NCI-H2029 (cell line): ENCODE measurements around the gene CBL.
A peak's percentile ranks its signal among the peaks of the same experiment; 100 is the strongest.

Source experiments
- DNase-seq: peaks from one replicate; lab custom pipeline; 2025; lab: John Stamatoyannopoulos, UW

Gene CBL

DNA sequence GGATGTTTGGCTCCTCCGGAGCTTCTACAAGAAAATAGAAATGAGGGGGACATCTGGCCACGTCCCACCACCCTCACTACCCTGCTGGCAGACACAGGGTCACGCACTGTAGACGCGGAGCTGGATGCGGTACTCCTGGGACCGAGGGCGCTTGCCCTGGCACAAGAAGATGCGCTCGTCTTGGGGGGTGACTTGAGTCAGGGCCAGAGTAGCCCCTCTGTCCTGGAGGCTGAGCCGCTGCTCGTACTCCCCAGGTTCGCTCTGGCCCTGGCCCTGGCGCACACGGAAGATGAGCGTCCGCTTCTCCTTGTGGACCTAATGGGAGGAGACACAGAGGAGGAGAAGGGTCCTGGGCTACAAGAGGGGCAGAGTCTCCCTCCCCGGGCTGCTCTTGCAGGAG lies 108.6 kb downstream of the CBL start:
- no peak for DNase-seq

DNA sequence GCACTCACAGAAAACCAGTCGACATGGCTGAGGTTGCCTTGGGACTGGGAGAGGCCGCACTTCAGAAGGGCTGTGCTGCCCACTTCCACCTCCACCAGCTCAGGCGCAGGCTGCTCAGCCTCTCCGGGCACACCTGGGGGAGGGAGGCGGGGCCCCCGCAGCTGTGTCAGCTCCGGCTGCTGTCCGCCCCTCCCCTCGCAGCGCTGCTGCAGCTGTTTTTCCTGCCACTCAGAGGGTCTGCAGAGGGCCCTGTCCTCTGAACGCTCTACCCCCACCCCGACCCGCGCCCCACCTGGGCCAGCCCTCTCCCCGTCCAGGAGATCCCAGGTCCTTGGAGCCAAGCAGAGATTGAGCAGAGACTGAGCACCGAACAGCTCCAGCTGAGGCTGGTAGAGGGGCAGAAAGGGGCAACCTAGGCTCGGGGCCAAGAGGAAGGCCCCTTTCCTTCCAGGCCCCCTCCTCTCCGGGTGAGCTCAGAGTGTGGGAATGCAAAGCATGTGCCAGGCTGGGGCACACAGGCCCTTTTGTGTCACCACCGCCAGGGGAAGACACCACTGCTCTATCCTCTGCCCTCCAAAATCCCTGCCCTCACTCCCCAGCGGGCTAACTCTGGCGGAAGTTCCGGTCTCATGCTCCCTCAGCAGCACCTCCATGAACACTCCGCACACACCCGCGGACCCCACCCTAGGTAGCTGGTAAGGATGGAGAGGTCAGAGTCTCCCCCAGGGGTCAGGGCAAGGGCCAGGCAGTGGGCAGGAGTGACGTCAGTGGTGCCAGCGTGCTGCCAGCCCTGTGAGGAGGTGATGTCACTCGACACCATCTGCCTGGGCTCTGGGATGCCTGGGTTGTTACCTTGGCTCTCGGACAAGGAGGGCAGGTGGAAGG lies 109.2 kb downstream of the CBL start:
- DNase-seq: peak; percentile 74

DNA sequence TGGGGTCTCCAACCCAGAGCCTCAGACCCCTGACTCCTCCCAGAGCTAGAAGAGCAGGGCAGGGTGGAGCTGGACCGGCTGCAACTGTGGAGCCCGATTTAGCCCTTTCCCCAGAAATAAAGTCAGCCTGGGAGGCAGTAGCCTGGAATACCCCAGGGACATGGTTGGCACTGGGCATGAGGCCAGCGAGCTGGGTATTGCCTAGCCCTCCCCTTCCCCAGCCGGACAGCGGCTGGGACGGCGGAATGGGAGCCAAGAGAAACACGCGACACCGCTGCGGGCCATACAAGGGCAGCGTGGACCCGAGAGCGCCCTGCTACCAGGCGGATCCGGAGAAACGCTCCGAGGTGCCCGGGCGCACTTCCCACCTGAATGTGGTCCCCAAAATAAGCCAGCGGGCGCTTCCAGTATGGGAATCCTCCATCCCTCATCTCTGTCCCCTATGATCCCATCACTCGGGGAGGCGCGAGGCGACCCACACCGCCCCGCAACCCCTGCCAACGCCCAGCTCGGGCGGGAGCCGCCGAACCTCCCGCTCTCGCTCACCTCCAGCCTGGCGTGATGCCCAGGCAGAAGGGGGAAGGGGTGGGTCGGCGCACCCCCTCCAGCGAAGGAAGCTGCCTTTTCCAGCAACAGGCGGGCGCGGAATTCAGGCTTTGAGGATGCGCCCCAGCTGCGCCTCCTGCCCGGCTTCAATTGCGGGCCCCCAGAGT lies 110.0 kb downstream of the CBL start:
- peak; percentile 74 for DNase-seq

DNA sequence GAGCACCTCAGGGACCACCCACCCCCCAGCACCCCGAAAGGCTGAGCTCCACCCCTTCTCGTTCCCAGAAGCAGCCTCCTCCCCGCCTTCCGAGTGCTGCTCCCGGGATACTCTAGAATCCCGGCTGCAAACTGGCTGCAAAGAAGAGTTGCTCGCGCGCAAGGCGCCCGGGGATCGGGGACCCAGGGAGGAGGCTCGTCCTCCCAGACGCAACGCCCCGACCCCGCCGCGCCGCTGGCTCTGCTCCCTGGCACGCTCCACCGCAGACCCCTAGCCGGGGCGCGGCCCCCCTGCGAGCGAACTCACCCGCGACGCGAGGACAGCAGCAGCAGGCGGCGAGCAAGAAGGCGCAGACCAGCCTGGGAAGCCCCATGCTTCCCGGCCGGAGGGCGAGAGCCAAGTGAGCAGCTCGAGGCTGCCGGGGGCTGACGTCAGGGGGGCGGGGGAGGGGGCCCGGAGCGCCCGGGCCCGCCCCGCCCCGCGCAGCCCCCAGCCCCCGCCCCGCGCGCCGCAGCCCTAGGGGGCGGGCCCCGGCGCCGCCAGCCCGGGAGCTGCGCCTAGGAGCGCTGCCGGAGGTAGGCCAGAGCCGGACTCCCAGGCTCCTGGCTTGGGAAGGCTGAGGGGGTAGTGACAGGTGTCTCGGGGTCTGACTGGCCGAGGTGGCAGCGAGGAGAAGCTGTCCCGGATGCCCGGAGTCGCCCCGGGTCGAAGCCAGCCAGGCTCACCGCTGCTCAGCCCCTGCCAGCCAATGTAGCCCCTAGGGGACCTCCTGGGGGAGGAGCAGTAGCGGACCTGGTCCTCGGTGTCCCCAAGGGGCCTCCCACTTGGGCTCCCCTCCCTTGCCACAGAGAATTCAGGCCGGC lies 110.8 kb downstream of the CBL start, which contains the start of gene MCAM:
Gene MCAM, minus strand, starts transcription at position 402 of the 863 bp plus-strand sequence. Its CDS starts 29 bp downstream, at position 373.
- DNase-seq: no peak

DNA sequence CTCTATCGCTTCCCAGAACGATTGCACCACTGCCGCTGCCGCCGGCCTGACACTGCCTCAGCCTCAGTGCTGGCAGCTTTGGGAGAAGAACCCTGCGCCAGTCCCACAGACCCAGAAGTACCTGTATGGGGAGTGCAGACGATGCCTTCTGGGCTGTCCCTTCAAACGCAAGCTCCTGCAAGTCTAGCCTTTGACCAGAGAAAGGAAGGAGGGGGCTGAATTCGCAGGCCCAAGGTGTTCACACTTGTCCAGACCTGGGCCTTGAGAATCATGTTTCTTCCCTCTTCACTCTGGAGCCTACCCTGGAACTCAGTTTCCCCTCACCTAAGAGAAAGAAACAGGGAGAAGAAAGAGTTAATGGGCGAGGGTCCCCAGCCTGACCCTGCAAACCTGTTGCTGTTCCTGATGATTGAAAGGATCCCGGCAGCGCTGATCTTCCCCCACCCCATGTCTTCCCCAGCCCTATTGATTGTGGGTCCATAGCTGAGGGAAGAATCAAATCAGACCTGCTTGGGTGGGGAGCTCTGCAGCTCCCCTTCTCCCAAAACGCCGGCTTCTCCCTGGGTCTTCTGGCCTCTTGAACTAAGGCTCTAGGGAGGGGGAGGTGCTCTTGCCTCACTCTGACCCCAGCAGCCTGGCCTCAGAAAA lies 111.6 kb downstream of the CBL start:
- no peak for DNase-seq

DNA sequence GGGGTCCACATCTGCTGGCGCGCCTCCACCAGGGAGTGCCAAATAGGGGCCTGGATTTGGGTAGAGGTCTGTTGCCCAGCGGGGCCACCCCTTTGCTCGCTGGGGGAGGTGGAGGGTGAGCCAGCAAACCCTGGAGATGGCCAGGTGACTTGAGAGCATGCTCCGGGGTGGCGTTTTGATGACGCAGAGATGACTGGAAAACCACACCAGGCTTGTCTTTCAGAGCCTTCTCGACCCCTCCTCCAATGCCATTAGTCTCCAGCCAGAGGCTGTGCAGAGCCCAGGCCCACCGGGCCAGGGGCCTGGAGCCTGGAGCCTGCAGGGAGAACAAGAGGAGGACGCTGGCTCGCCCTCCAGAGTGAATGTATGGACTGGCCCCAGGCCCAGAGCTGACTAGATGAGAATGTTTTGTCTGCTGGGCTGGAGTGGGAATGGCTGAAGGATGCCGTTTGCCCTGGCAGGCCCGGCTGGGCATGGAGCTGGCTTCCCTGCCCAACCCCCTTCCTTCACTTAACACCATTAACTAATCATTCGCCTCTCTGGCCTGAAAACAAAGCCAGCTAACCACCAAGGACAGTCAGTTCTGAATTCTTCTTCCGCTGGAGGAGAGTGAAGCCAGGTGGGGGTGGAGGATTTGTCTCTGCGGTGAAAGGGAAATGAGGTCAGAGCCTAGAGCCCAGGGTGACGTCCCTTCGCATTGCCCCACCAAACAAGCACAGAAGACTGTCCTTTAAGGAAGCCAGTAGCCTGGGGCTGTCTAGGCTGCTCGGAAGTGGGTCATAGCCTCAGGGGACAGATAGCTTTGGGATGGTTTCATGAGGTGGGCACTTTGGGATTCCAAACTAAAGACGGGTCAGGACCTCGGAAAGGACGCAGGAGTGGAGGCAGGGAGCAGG lies 112.3 kb downstream of the CBL start:
- DNase-seq: no peak

DNA sequence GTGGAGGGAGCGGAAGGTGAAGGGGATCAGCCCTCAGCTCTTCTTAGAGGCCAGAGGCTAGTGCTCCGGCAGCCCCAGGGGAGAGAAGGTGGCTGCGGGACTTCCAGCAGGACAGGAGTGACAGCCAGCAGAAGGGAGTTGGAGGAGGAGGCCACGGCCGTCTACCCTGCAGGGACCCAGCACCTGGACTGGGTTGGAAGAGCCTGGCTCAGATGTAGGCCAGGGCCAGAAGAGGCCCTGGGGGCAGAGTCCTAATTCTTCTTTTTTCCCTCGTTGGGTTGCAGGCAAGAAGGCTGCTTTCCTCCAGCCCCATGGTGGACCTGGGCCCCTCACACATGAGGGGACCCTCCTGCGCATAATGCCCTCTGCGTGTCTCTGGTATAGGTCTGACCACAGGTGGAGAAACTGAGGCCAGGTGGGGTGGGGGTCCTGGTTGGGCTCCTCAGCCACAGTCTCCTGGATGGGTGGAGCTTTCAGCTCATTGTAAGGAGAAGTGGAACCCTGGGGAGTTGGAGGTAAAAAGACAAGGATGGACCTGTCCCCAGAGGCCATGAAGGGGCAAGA lies 113.1 kb downstream of the CBL start:
- DNase-seq: no peak

DNA sequence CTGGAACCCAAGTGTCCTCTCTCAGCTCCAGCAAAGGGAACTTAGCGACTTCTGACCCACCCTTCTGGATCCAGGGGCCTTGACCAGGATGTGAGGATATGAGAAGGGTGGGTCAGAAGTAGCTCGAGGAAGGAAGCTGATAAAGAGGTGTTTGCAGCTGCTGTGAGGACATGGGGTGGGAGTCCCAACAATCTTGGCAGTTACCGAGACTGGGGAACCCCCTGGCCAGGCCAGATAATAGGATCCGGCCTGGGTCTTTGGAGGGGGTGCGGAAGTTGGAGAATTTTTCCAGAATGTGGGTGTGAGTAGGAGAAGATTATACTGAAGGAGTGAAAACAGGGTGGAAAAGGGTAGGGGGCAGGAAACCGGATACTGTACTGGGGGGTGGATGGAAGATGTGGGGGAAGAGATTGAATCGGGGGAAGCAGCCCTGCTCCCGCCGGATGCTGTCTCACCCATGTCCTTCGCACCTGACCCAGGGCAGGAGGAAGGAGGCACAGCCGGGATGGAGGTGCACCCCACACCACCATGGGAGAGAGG lies 113.6 kb downstream of the CBL start:
- DNase-seq: no peak

DNA sequence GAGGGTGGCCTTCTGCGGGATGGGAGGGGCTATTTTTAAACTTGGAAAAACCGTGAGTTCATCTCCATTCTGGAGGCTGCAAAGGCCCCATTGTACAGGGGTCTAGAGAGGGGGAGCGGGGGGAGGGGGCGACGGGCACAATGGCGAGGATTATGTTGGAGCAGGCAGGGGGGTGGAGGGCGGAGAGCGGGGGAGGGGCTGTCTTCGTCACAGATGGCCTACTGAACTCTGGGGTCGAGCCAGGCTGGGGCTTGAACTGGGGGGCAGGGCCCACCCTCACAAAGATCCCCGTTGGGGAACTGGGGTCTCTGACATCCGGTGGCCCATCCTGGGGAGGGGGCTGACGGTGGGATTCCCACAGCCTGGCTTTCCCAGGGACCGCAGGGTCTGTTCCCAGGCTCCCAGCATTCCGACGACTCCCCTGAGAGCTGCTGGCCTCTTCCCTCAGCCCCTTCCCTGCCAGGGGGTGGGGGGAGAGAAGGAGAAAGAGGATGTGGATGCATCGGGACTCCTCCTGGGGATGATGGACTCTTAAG lies 114.2 kb downstream of the CBL start:
- no peak for DNase-seq

DNA sequence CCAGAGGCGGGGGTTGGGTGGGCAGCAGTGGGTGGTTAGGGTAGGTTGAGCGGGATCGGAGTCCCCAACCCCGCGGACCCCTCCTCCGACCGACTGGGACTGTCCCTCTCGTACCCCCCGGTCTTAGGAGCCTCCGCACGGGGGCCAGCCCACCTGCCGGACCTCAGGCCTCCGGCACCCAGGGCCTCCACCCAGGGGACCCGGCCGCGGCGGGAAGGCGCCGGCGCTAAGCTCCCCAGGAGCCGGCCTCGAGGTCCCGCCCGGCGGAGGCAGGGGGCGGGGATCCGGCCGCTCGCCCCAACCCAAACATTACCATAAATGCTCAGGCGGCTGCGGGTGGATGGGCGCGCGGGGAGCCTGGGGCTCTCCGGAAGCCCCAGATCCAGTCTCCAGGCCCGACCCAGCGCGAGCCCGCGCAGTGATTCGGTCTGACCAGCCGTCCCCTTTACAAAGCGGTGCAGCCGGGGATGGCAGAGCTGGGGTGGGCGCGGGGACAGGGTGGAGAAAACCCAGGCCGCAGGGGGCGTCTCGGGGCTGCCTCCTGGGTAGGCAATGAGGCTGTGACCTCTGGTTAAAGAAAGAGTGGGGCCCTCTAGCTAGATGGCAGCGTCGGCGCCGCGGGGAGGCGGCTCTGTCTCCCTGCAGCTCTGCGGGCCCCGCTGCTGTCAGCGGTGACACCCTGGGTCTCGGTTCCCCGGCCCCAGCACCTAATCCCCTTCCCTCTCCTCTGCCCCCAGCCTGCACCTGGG lies 114.8 kb downstream of the CBL start:
- no peak for DNase-seq

DNA sequence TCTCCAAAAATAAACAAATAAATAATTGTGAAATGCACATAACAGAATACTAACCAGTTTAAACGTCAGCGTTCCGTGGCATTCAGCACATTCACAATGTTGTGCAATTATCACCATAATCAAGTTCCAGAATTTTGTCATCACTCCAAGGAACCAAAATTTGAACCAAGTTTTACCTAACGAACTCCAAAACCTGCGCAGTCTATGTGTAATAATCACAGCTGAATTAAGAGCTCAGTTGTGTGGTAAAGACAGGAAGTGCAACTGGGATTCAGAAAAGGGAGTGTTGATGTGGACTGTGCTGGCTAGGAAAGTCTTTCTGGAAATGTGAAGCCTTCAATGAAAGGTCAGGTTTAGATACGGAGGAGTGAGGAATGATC lies 116.2 kb downstream of the CBL start:
- no peak for DNase-seq

DNA sequence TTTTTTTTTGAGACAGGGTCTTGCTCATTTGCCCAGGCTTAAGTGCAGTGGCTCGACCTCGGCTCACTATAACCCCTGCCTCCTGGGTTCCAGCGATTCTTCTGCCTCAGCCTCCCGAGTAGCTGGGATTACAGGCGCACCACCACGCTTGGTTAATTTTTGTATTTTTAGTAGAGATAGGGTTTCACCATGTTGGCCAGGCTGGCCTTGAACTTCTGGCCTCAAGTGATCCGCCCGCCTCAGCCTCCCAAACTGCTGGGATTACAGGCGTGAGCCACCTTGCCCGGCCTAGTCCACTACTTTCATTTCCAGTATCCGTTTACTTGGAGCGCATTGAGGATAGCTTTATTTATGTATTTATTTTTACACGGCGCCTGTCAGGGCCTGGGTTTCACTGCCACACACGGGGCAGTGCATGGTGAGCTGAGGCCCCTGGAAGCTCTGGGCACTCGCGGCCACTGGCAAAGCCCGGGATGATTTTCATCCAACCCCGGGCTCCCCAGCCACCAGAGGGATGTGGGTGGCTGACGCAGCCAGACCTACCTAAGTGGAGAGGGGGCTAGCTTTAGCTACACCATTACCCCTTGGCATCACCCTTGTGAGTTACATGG lies 116.9 kb downstream of the CBL start:
- no peak for DNase-seq

DNA sequence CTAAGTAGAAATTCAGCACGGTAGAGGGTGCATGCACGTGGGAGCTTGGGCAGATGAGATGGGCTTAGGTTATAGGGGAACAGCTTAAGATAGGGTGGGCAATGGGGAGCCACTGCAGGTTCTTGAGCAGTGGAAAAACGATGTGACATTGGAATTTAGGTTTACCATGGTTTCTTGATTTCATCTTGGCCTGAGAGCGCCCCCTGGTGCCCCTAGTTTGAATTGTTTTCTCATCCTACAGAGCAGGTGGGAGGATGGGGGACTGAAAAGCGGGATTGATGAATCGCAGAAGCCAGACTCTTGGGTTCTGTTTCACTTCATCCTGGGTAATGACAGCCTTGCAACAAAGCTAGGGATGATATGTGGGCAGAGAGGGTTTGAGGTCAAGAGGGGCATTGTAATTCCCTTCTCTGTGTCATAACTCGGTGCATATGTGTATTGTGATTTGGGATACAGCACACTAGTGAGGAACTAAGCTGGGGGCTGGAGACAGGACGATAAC lies 117.4 kb downstream of the CBL start:
- peak; percentile 37 for DNase-seq

DNA sequence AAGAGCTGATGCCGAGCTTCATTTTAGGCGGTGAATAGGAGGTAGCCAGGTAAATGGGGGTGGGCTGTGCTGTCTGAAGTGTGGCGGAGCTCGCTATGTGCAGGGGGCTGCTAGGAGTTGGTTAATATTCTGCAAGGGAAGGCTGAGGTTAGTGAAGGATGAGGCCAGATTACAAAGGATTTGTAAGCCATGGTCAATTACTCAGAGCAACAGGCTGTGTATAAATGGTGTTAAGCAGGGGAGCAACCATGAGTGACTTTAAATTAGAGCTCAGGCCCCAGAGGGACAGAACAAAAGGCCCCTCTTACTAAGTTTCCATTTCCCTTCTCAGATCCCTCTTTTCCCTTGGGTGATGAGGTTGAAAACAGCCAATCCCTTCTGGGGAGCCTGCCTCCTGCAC lies 118.0 kb downstream of the CBL start:
- DNase-seq: no peak

DNA sequence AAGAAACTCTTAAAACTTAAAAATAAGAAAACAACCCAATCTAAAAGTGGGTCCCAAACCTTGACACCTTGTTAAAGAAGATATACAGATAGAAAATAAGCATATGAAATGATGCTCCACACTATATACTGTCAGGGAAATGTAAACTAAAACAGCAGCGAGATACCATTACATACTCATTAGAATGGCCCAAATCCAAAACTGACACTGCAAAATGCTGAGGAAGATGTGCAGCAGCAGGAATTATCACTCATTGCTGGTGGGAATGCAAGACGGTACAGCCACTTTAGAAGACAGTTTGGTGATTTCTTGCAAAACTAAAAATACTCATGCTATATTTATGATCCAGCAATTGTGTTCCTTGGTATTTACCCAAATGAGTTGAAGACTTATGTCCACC lies 123.2 kb downstream of the CBL start:
- no peak for DNase-seq

DNA sequence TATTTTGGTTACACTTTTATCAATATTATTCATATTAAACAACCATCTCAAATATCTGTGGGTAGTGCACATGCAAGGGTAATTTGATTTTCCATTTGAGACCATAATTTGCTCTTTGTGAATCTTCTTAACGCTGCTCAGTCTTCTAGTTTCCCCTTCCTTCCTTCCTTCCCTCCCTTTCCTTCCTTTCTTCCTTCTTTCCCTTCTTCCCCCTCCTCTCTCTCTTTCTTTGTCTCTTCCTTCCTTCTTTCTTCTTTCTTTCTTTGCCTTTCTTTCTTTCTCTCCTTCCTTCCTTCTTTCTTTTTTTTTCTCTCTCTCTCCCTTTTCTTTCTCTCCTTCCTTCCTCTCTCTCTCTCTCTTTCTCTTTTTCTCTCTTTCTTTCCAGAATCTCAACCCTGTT lies 124.1 kb downstream of the CBL start:
- no peak for DNase-seq

DNA sequence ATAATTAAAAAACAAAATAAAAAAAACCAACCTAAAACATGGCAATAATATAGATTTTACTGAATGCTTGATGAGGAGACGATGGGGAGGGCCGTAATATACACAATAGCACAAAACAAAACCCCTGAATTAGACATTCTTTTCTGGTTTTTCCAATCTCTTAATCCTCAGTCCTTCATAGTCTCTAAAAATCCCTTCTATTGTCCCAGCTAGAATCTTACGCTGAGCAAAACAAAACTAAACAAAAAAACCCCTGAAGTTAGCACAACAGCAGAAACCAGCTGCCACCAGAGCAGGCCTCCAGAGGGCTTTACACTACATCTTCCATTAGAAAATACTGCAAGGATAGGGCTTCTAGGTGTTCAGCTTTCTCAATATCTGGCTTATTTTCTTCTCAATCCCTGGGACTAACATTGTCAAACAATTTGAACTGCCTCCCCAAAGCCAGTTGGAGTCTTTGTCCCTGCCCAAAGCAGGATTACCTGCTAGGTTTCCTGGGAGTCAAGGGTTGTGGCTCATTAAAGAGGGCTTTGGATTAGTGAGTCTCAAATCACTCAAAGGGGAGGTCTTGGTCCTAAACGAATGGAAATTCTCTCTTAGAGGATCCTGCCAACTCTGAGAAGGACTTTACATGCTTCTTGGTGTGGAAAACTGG lies 126.1 kb downstream of the CBL start:
- no peak for DNase-seq
